PC-3 (cell line): ENCODE measurements around the gene RALGPS1.

Experiments
- EZH2 ChIP-seq: fragments of 300-600 bp; sonication (generic); IDR thresholded peaks from one replicate; pipeline ENCODE4 v1.6.1; 2017; ENCODE audit warnings: antibody characterized with exemption, mild to moderate bottlenecking, low read length; ENCODE audit not compliant: unreplicated experiment
- EZH2phosphoT487 ChIP-seq: fragments of 300-600 bp; sonication (generic); IDR thresholded peaks from 2 replicates; pipeline ENCODE4 v1.6.1; 2018; ENCODE audit warnings: mild to moderate bottlenecking, antibody characterized with exemption, low read length, borderline replicate concordance
- TF ChIP-seq, protein P1 (sequence below): fragments of 300-600 bp; sonication (generic); conservative IDR thresholded peaks from 2 replicates; pipeline ENCODE4 v1.5.1; 2017; ENCODE audit warnings: antibody characterized with exemption, low read depth, mild to moderate bottlenecking, low read length

- TF ChIP-seq EZH2phosphoT487 (no peak), EZH2 (no peak)
- TF ChIP-seq, protein P1, sequence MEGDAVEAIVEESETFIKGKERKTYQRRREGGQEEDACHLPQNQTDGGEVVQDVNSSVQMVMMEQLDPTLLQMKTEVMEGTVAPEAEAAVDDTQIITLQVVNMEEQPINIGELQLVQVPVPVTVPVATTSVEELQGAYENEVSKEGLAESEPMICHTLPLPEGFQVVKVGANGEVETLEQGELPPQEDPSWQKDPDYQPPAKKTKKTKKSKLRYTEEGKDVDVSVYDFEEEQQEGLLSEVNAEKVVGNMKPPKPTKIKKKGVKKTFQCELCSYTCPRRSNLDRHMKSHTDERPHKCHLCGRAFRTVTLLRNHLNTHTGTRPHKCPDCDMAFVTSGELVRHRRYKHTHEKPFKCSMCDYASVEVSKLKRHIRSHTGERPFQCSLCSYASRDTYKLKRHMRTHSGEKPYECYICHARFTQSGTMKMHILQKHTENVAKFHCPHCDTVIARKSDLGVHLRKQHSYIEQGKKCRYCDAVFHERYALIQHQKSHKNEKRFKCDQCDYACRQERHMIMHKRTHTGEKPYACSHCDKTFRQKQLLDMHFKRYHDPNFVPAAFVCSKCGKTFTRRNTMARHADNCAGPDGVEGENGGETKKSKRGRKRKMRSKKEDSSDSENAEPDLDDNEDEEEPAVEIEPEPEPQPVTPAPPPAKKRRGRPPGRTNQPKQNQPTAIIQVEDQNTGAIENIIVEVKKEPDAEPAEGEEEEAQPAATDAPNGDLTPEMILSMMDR: no peak
Observed at GRCh38 chr9:127092041-127092608, 177.5 kb downstream of the RALGPS1 start.
